ENCODE data around the gene GDPD2.

DNA sequence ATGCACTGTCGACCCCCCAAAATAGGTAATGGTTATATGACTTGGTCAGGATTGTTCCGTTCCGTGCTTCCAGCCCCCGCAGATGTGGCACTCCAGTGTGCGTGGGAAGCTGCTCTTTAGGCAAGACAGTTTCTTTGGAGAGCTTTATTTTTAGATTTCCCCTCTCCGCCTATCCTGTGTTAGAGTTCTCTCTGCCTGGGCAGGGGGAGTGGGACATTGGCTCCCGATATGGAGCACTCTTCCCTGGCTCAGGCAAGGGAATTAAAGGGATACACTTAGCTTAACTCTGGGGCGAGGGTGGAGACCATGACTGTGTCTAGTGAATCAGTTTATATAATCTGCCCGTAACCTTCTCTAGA is 57.5 kb downstream of the GDPD2 start:
- no peak for TF ChIP-seq RFX5 (IDR thresholded peaks at IDR 0.05)
- TF ChIP-seq CBX2 (IDR thresholded peaks at IDR 0.05; ENCODE audit: borderline replicate concordance, low read depth) = no peak
- TF ChIP-seq, protein P1, sequence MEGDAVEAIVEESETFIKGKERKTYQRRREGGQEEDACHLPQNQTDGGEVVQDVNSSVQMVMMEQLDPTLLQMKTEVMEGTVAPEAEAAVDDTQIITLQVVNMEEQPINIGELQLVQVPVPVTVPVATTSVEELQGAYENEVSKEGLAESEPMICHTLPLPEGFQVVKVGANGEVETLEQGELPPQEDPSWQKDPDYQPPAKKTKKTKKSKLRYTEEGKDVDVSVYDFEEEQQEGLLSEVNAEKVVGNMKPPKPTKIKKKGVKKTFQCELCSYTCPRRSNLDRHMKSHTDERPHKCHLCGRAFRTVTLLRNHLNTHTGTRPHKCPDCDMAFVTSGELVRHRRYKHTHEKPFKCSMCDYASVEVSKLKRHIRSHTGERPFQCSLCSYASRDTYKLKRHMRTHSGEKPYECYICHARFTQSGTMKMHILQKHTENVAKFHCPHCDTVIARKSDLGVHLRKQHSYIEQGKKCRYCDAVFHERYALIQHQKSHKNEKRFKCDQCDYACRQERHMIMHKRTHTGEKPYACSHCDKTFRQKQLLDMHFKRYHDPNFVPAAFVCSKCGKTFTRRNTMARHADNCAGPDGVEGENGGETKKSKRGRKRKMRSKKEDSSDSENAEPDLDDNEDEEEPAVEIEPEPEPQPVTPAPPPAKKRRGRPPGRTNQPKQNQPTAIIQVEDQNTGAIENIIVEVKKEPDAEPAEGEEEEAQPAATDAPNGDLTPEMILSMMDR (IDR thresholded peaks at IDR 0.05) = no peak
- TF ChIP-seq, protein P2, sequence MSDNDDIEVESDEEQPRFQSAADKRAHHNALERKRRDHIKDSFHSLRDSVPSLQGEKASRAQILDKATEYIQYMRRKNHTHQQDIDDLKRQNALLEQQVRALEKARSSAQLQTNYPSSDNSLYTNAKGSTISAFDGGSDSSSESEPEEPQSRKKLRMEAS (IDR thresholded peaks at IDR 0.05) = no peak
- TF ChIP-seq, protein P3, sequence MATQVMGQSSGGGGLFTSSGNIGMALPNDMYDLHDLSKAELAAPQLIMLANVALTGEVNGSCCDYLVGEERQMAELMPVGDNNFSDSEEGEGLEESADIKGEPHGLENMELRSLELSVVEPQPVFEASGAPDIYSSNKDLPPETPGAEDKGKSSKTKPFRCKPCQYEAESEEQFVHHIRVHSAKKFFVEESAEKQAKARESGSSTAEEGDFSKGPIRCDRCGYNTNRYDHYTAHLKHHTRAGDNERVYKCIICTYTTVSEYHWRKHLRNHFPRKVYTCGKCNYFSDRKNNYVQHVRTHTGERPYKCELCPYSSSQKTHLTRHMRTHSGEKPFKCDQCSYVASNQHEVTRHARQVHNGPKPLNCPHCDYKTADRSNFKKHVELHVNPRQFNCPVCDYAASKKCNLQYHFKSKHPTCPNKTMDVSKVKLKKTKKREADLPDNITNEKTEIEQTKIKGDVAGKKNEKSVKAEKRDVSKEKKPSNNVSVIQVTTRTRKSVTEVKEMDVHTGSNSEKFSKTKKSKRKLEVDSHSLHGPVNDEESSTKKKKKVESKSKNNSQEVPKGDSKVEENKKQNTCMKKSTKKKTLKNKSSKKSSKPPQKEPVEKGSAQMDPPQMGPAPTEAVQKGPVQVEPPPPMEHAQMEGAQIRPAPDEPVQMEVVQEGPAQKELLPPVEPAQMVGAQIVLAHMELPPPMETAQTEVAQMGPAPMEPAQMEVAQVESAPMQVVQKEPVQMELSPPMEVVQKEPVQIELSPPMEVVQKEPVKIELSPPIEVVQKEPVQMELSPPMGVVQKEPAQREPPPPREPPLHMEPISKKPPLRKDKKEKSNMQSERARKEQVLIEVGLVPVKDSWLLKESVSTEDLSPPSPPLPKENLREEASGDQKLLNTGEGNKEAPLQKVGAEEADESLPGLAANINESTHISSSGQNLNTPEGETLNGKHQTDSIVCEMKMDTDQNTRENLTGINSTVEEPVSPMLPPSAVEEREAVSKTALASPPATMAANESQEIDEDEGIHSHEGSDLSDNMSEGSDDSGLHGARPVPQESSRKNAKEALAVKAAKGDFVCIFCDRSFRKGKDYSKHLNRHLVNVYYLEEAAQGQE (IDR thresholded peaks at IDR 0.05) = no peak

All from A549 (cell line).